Measurements from ENCODE around the gene OCA2.

GRCh38 chr15:27815035-27815434 is 284.1 kb downstream of the OCA2 start:
- TF ChIP-seq POLR2A (IDR thresholded peaks at IDR 0.05; ENCODE audit: insufficient read depth in 1 of 2, low read depth in 2 of 2, low read length in 2 of 2) (no peak), POLR2AphosphoS5 (IDR thresholded peaks at IDR 0.05; ENCODE audit: low read depth, low read length) (no peak), SMARCC2 (IDR thresholded peaks at IDR 0.05) (no peak), TAF1 (CRISPR knock-in tag; IDR thresholded peaks at IDR 0.05) (no peak), ZBTB3 (CRISPR knock-in tag; IDR thresholded peaks at IDR 0.05; ENCODE audit: borderline replicate concordance, low read depth) (no peak), JUND (CRISPR knock-in tag; IDR thresholded peaks at IDR 0.05) (no peak), MTA1 (CRISPR knock-in tag; IDR thresholded peaks at IDR 0.05; ENCODE audit: borderline replicate concordance) (no peak), HMG20A (CRISPR knock-in tag; IDR thresholded peaks at IDR 0.05; ENCODE audit: borderline replicate concordance) (no peak), MZF1 (CRISPR knock-in tag; IDR thresholded peaks at IDR 0.05; ENCODE audit: borderline replicate concordance) (no peak), GABPA (IDR thresholded peaks at IDR 0.05; ENCODE audit: low read depth, low read length) (no peak), GABPA (CRISPR knock-in tag; IDR thresholded peaks at IDR 0.05; ENCODE audit: low read depth) (no peak), NFIC (IDR thresholded peaks at IDR 0.05; ENCODE audit: low read length) (no peak)
- TF ChIP-seq, protein P1, sequence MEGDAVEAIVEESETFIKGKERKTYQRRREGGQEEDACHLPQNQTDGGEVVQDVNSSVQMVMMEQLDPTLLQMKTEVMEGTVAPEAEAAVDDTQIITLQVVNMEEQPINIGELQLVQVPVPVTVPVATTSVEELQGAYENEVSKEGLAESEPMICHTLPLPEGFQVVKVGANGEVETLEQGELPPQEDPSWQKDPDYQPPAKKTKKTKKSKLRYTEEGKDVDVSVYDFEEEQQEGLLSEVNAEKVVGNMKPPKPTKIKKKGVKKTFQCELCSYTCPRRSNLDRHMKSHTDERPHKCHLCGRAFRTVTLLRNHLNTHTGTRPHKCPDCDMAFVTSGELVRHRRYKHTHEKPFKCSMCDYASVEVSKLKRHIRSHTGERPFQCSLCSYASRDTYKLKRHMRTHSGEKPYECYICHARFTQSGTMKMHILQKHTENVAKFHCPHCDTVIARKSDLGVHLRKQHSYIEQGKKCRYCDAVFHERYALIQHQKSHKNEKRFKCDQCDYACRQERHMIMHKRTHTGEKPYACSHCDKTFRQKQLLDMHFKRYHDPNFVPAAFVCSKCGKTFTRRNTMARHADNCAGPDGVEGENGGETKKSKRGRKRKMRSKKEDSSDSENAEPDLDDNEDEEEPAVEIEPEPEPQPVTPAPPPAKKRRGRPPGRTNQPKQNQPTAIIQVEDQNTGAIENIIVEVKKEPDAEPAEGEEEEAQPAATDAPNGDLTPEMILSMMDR (CRISPR knock-in tag; IDR thresholded peaks at IDR 0.05), result no peak

Data from HepG2 (cell line).